ENCODE results near the gene UBE2J1. TPM values are rescaled to one million over a fixed set of nuclear protein-coding genes. Genes with fewer than 3 reads are reported as not detected.
A peak's percentile ranks its signal among the peaks of the same experiment; 100 is the strongest.

UBE2J1 gene
- total RNA-seq, 2 experiments from 2014 or later: 18.7 to 21.7 TPM

GRCh38 chr6:89361171-89361570 is 8.6 kb upstream of the UBE2J1 start:
- ATAC-seq (no peak), DNase-seq (no peak)
- intact Hi-C loops (cut with DNase I, micrococcal nuclease): loop anchor here in 1 of 2 experiments (2.0 kb wide), 1 partner anchor 280 kb away; the partner anchor contains the start of gene PNRC1
- Mint-ChIP-seq H3K4me3 (no peak overlapping the region), H3K36me3 (ENCODE audit: low read depth) (peaks cover 2% of the 10 kb centered on the region), H3K4me1 (peaks cover 56% of the 10 kb centered on the region), H3K27ac (peak overlapping the region; percentile 35), H3K27me3 (no peaks in the 10 kb centered on the region), H3K9me3 (ENCODE audit: low read depth) (no peaks in the 10 kb centered on the region)
- POLR2A ChIA-PET: no interaction called here
- CTCF ChIA-PET: interaction anchor here (1.0 to 3.1 kb wide), 3 partner anchors 11 to 43 kb away, joined by 3 to 32 read pairs (median 12); no protein-coding TSS in a partner anchor

- ATAC-seq (peak; percentile 87), DNase-seq (no peak)
- intact Hi-C loops (cut with DNase I, micrococcal nuclease): loop anchor here in 1 of 2 experiments (2.0 kb wide), 1 partner anchor 280 kb away; the partner anchor contains the start of gene PNRC1
- H3K27me3 Mint-ChIP-seq: no peaks in the 10 kb centered on the region
- H3K9me3 Mint-ChIP-seq (ENCODE audit: low read depth): no peaks in the 10 kb centered on the region
- peak overlapping the region; percentile 53 for H3K27ac Mint-ChIP-seq
- peaks cover 62% of the 10 kb centered on the region for H3K4me1 Mint-ChIP-seq
- H3K4me3 Mint-ChIP-seq: no peak overlapping the region
- ChIA-PET POLR2A (no interaction called here), CTCF (interaction anchor here (1.1 kb wide), 1 partner anchor 12 kb away, joined by 12 read pairs; no protein-coding TSS in a partner anchor)
- H3K36me3 Mint-ChIP-seq (ENCODE audit: low read depth): peaks cover 2% of the 10 kb centered on the region
These were observed 8.0 kb upstream of the UBE2J1 start for GRCh38 chr6:89360415-89360999.

- ChIA-PET CTCF (interaction anchor here (0.6 to 1.6 kb wide), 3 partner anchors 12 to 1505 kb away, joined by 3 to 8 read pairs (median 3); no protein-coding TSS in a partner anchor), POLR2A (no interaction called here)
- H3K4me1 Mint-ChIP-seq: peaks cover 62% of the 10 kb centered on the region
- ATAC-seq (no peak), DNase-seq (no peak)
- intact Hi-C loops (cut with DNase I, micrococcal nuclease): loop anchor here in 1 of 2 experiments (10.0 kb wide), 1 partner anchor 715 kb away; no protein-coding TSS in a partner anchor
- no peak overlapping the region for H3K27ac Mint-ChIP-seq
- no peak overlapping the region for H3K4me3 Mint-ChIP-seq
- H3K27me3 Mint-ChIP-seq: no peaks in the 10 kb centered on the region
- peaks cover 2% of the 10 kb centered on the region for H3K36me3 Mint-ChIP-seq (ENCODE audit: low read depth)
- no peaks in the 10 kb centered on the region for H3K9me3 Mint-ChIP-seq (ENCODE audit: low read depth)
These were observed 7.0 kb upstream of the UBE2J1 start for GRCh38 chr6:89359561-89359960.

GRCh38 chr6:89357390-89357789 is 4.9 kb upstream of the UBE2J1 start:
- H3K4me1 Mint-ChIP-seq: peaks cover 68% of the 10 kb centered on the region
- ChIA-PET CTCF (interaction anchor here (0.7 to 8.2 kb wide), 5 partner anchors 10 to 375 kb away, joined by 3 to 74 read pairs (median 3); no protein-coding TSS in a partner anchor), POLR2A (interaction anchor here (1.0 kb wide), 1 partner anchor 17 kb away, joined by 3 read pairs; no protein-coding TSS in a partner anchor)
- peak overlapping the region; percentile 70 for H3K4me3 Mint-ChIP-seq
- H3K9me3 Mint-ChIP-seq (ENCODE audit: low read depth): no peaks in the 10 kb centered on the region
- H3K36me3 Mint-ChIP-seq (ENCODE audit: low read depth): no peaks in the 10 kb centered on the region
- intact Hi-C loops (cut with DNase I, micrococcal nuclease): loop anchor here in 1 of 2 experiments (10.0 kb wide), 1 partner anchor 717 kb away; no protein-coding TSS in a partner anchor
- ATAC-seq (no peak), DNase-seq (no peak)
- peak overlapping the region; percentile 91 for H3K27ac Mint-ChIP-seq
- no peaks in the 10 kb centered on the region for H3K27me3 Mint-ChIP-seq

GRCh38 chr6:89356642-89357170 is 4.2 kb upstream of the UBE2J1 start:
- H3K36me3 Mint-ChIP-seq (ENCODE audit: low read depth): peaks cover 2% of the 10 kb centered on the region
- ChIA-PET CTCF (interaction anchor here (0.8 to 8.2 kb wide), 5 partner anchors 10 to 374 kb away, joined by 3 to 74 read pairs (median 3); no protein-coding TSS in a partner anchor), POLR2A (interaction anchor here (0.6 to 0.9 kb wide), 2 partner anchors 276 to 339 kb away, joined by 3 read pairs; partner anchors contain the start of gene PNRC1)
- no peak for ATAC-seq
- H3K9me3 Mint-ChIP-seq (ENCODE audit: low read depth): no peaks in the 10 kb centered on the region
- intact Hi-C loops (cut with DNase I, micrococcal nuclease): loop anchor here in 1 of 2 experiments (1.0 to 10.0 kb wide), 2 partner anchors 393 to 718 kb away; partner anchors contain the start of gene RNGTT
- DNase-seq: no peak
- H3K27me3 Mint-ChIP-seq: no peaks in the 10 kb centered on the region
- peak overlapping the region; percentile 70 for H3K4me3 Mint-ChIP-seq
- peak overlapping the region; percentile 59 for H3K27ac Mint-ChIP-seq
- H3K4me1 Mint-ChIP-seq: peaks cover 68% of the 10 kb centered on the region

GRCh38 chr6:89355511-89356194 is 3.1 kb upstream of the UBE2J1 start:
- ATAC-seq (no peak), DNase-seq (no peak)
- intact Hi-C loops (cut with DNase I, micrococcal nuclease): loop anchor here in 1 of 2 experiments (1.0 to 10.0 kb wide), 2 partner anchors 392 to 719 kb away; partner anchors contain the start of gene RNGTT
- no peak overlapping the region for H3K4me3 Mint-ChIP-seq
- H3K9me3 Mint-ChIP-seq (ENCODE audit: low read depth): no peaks in the 10 kb centered on the region
- POLR2A ChIA-PET: no interaction called here
- peaks cover 70% of the 10 kb centered on the region for H3K4me1 Mint-ChIP-seq
- peaks cover 4% of the 10 kb centered on the region for H3K36me3 Mint-ChIP-seq (ENCODE audit: low read depth)
- no peaks in the 10 kb centered on the region for H3K27me3 Mint-ChIP-seq
- CTCF ChIA-PET: interaction anchor here (0.8 to 8.2 kb wide), 6 partner anchors 8 to 373 kb away, joined by 3 to 74 read pairs (median 6); no protein-coding TSS in a partner anchor
- H3K27ac Mint-ChIP-seq: no peak overlapping the region

GRCh38 chr6:89353702-89354392 is 1.3 kb upstream of the UBE2J1 start:
- H3K4me3 Mint-ChIP-seq: peak overlapping the region; percentile 91
- POLR2A ChIA-PET: no interaction called here
- peaks cover 10% of the 10 kb centered on the region for H3K36me3 Mint-ChIP-seq (ENCODE audit: low read depth)
- CTCF ChIA-PET: interaction anchor here (1.1 to 8.2 kb wide), 2 partner anchors 13 to 18 kb away, joined by 3 to 74 read pairs; no protein-coding TSS in a partner anchor
- intact Hi-C loops (cut with DNase I, micrococcal nuclease): loop anchor here (2.0 to 10.0 kb wide), 8 partner anchors 55 to 1233 kb away; partner anchors contain the start of genes MAP3K7 (in 1 of the 2), PM20D2 (in 1 of the 2), PNRC1 (in 1 of the 2) and RRAGD (in 1 of the 2)
- H3K27ac Mint-ChIP-seq: peak overlapping the region; percentile 86
- no peak for ATAC-seq
- no peaks in the 10 kb centered on the region for H3K27me3 Mint-ChIP-seq
- no peak for DNase-seq
- H3K4me1 Mint-ChIP-seq: peaks cover 75% of the 10 kb centered on the region
- H3K9me3 Mint-ChIP-seq (ENCODE audit: low read depth): no peaks in the 10 kb centered on the region

- ChIA-PET CTCF (interaction anchor here (1.1 to 8.2 kb wide), 2 partner anchors 14 to 18 kb away, joined by 3 to 74 read pairs; no protein-coding TSS in a partner anchor), POLR2A (no interaction called here)
- peaks cover 77% of the 10 kb centered on the region for H3K4me1 Mint-ChIP-seq
- ATAC-seq (peak; percentile 16), DNase-seq (peak; percentile 54)
- H3K27me3 Mint-ChIP-seq: no peaks in the 10 kb centered on the region
- H3K27ac Mint-ChIP-seq: peak overlapping the region; percentile 86
- H3K4me3 Mint-ChIP-seq: peak overlapping the region; percentile 91
- intact Hi-C loops (cut with DNase I, micrococcal nuclease): loop anchor here (2.0 to 10.0 kb wide), 8 partner anchors 54 to 1234 kb away; partner anchors contain the start of genes MAP3K7 (in 1 of the 2), PM20D2 (in 1 of the 2), PNRC1 (in 1 of the 2) and RRAGD (in 1 of the 2)
- peaks cover 10% of the 10 kb centered on the region for H3K36me3 Mint-ChIP-seq (ENCODE audit: low read depth)
- H3K9me3 Mint-ChIP-seq (ENCODE audit: low read depth): no peaks in the 10 kb centered on the region
These were observed 615 bp upstream of the UBE2J1 start for GRCh38 chr6:89353118-89353556.

GRCh38 chr6:89351671-89352277 is 748 bp downstream of the UBE2J1 start:
- CTCF ChIA-PET: interaction anchor here (0.8 to 8.2 kb wide), 7 partner anchors 10 to 110 kb away, joined by 3 to 74 read pairs (median 5); partner anchors contain the start of gene ANKRD6
- peak overlapping the region; percentile 97 for H3K27ac Mint-ChIP-seq

More at GRCh38 chr6:89351671-89352277, 748 bp downstream of the UBE2J1 start:
- Mint-ChIP-seq H3K4me3 (peak overlapping the region; percentile 91), H3K36me3 (ENCODE audit: low read depth) (peaks cover 10% of the 10 kb centered on the region), H3K9me3 (ENCODE audit: low read depth) (no peaks in the 10 kb centered on the region), H3K4me1 (peaks cover 70% of the 10 kb centered on the region), H3K27me3 (no peaks in the 10 kb centered on the region)
- POLR2A ChIA-PET: interaction anchor here (0.6 to 1.6 kb wide), 4 partner anchors 14 to 408 kb away, joined by 3 to 9 read pairs (median 4); partner anchors contain the start of gene PNRC1
- ATAC-seq (no peak), DNase-seq (no peak)
- intact Hi-C loops (cut with DNase I, micrococcal nuclease): loop anchor here (1.0 to 10.0 kb wide), 11 partner anchors 53 to 1236 kb away; partner anchors contain the start of genes LYRM2 (in 1 of the 2), MAP3K7 (in 1 of the 2), PM20D2 (in 1 of the 2) and PNRC1 (in 1 of the 2)

Data from activated CD4-positive, alpha-beta T cell treated with anti-CD3 and anti-CD28 coated beads for 36 hours (primary cell).